Stimulated activated CD8-positive, alpha-beta memory T cell treated with anti-CD3 and anti-CD28 coated beads, Interleukin-2, amount 100 ng/mL, for 48 hours (primary cell): ENCODE results near the gene SH3GL3.

Source experiments
- DNase-seq, 2 donors: peaks; one replicate each; pipeline ENCODE4 v3.0.0-alpha.2; 2020; ENCODE audit warnings: low read depth in 2 of 2

The SH3GL3 gene

GRCh38 chr15:83446904-83447709 is at the start of gene SH3GL3:
Gene SH3GL3 (plus strand): TSS chr15:83447341. CDS start chr15:83447534, 193 bp downstream.
- peak; percentile 39 to 55 for DNase-seq

GRCh38 chr15:83398626-83399025 is 48.5 kb upstream of the SH3GL3 start:
- DNase-seq = no peak

- DNase-seq = no peak
Measured at GRCh38 chr15:83404121-83404520, 43.0 kb upstream of the SH3GL3 start.

GRCh38 chr15:83410532-83410931 is 36.6 kb upstream of the SH3GL3 start:
- DNase-seq = no peak

GRCh38 chr15:83413054-83413719 is 34.0 kb upstream of the SH3GL3 start:
- DNase-seq = no peak

- DNase-seq = no peak
Measured at GRCh38 chr15:83422081-83422480, 25.1 kb upstream of the SH3GL3 start.

GRCh38 chr15:83422541-83422940 is 24.6 kb upstream of the SH3GL3 start:
- DNase-seq = no peak

GRCh38 chr15:83424101-83424500 is 23.0 kb upstream of the SH3GL3 start:
- DNase-seq = no peak

- no peak for DNase-seq
Measured at GRCh38 chr15:83430441-83430840, 16.7 kb upstream of the SH3GL3 start.

GRCh38 chr15:83431521-83431920 is 15.6 kb upstream of the SH3GL3 start:
- no peak for DNase-seq

GRCh38 chr15:83435202-83435601 is 11.9 kb upstream of the SH3GL3 start:
- no peak for DNase-seq

GRCh38 chr15:83435782-83436181 is 11.4 kb upstream of the SH3GL3 start:
- DNase-seq = no peak

- no peak for DNase-seq
Measured at GRCh38 chr15:83436513-83437158, 10.5 kb upstream of the SH3GL3 start.

- DNase-seq = no peak
Measured at GRCh38 chr15:83443076-83443847, 3.9 kb upstream of the SH3GL3 start.

GRCh38 chr15:83444936-83445335 is 2.2 kb upstream of the SH3GL3 start:
- DNase-seq = no peak

GRCh38 chr15:83445643-83446042 is 1.5 kb upstream of the SH3GL3 start:
- no peak for DNase-seq

GRCh38 chr15:83446417-83446816 is 724 bp upstream of the SH3GL3 start:
- DNase-seq = no peak

GRCh38 chr15:83449250-83449671 is 2.1 kb downstream of the SH3GL3 start:
- no peak for DNase-seq

GRCh38 chr15:83449937-83450506 is 2.9 kb downstream of the SH3GL3 start:
- no peak for DNase-seq

- no peak for DNase-seq
Measured at GRCh38 chr15:83457149-83457548, 10.0 kb downstream of the SH3GL3 start.

- no peak for DNase-seq
Measured at GRCh38 chr15:83458381-83458780, 11.2 kb downstream of the SH3GL3 start.

- no peak for DNase-seq
Measured at GRCh38 chr15:83462026-83462425, 14.9 kb downstream of the SH3GL3 start.
